ENCODE data around the gene USP30.
A peak's percentile ranks its signal among the peaks of the same experiment; 100 is the strongest.
"Not testable (repeated sequence)": the region's sequence is repeated elsewhere in the genome, so short reads cannot be mapped to it uniquely, and the experiment has no call there.

Gene USP30

GRCh38 chr12:109053382-109054123 lies 1.2 kb downstream of the USP30 start:
- DNase-seq (ENCODE audit: low read depth), result peak; percentile 64
- TF ChIP-seq, protein P1, sequence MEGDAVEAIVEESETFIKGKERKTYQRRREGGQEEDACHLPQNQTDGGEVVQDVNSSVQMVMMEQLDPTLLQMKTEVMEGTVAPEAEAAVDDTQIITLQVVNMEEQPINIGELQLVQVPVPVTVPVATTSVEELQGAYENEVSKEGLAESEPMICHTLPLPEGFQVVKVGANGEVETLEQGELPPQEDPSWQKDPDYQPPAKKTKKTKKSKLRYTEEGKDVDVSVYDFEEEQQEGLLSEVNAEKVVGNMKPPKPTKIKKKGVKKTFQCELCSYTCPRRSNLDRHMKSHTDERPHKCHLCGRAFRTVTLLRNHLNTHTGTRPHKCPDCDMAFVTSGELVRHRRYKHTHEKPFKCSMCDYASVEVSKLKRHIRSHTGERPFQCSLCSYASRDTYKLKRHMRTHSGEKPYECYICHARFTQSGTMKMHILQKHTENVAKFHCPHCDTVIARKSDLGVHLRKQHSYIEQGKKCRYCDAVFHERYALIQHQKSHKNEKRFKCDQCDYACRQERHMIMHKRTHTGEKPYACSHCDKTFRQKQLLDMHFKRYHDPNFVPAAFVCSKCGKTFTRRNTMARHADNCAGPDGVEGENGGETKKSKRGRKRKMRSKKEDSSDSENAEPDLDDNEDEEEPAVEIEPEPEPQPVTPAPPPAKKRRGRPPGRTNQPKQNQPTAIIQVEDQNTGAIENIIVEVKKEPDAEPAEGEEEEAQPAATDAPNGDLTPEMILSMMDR (IDR thresholded peaks at IDR 0.05; ENCODE audit: insufficient read depth, low read depth, low read length, missing control alignments), result no peak
- peak overlapping the region; percentile 93 for H3K4me3 ChIP-seq (ENCODE audit: low read depth, low read length)

GRCh38 chr12:109054124-109054513 lies 1.7 kb downstream of the USP30 start:
- not testable (repeated sequence) for DNase-seq (ENCODE audit: low read depth)
- peak overlapping the region; percentile 93 for H3K4me3 ChIP-seq (ENCODE audit: low read depth, low read length)

DNA sequence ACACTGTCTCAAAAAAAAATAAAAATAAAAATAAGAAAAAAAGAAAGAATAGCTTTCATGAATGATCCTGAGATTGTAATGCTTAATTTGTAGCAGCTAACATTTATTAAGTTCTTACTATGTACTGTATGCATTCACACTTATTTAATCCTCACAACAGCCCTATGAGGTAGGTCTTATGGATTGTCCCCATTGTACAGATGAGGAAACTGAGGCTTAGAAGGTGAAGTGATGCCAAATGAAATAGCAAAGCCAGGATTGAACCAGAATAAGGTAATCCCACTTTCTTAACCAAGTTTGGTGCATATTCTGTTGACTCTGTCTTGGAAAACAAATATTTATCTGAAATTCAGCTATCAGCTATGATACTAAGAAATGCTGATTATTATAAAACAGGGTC lies 2.1 kb downstream of the USP30 start:
- peak overlapping the region; percentile 93 for H3K4me3 ChIP-seq (ENCODE audit: low read depth, low read length)
- TF ChIP-seq, protein P1 (IDR thresholded peaks at IDR 0.05; ENCODE audit: insufficient read depth, low read depth, low read length, missing control alignments), result no peak
- DNase-seq (ENCODE audit: low read depth), result no peak

- no peak for DNase-seq (ENCODE audit: low read depth)
- no peak overlapping the region for H3K4me3 ChIP-seq (ENCODE audit: low read depth, low read length)
- TF ChIP-seq, protein P1 (IDR thresholded peaks at IDR 0.05; ENCODE audit: insufficient read depth, low read depth, low read length, missing control alignments), result no peak
Measured at GRCh38 chr12:109056891-109057290, 4.5 kb downstream of the USP30 start.

GRCh38 chr12:109057376-109057775 lies 5.0 kb downstream of the USP30 start:
- TF ChIP-seq, protein P1 (IDR thresholded peaks at IDR 0.05; ENCODE audit: insufficient read depth, low read depth, low read length, missing control alignments), result no peak
- no peak overlapping the region for H3K4me3 ChIP-seq (ENCODE audit: low read depth, low read length)
- DNase-seq (ENCODE audit: low read depth), result no peak

GRCh38 chr12:109058773-109059172 lies 6.4 kb downstream of the USP30 start:
- TF ChIP-seq, protein P1 (IDR thresholded peaks at IDR 0.05; ENCODE audit: insufficient read depth, low read depth, low read length, missing control alignments), result no peak
- no peak overlapping the region for H3K4me3 ChIP-seq (ENCODE audit: low read depth, low read length)
- no peak for DNase-seq (ENCODE audit: low read depth)

GRCh38 chr12:109064143-109064542 lies 11.8 kb downstream of the USP30 start:
- H3K4me3 ChIP-seq (ENCODE audit: low read depth, low read length), result no peak overlapping the region
- no peak for DNase-seq (ENCODE audit: low read depth)
- TF ChIP-seq, protein P1 (IDR thresholded peaks at IDR 0.05; ENCODE audit: insufficient read depth, low read depth, low read length, missing control alignments), result no peak
